HG03439 (cell line): ENCODE measurements around the gene RPP25L.

Source experiments
- ATAC-seq: cut with Tn5 transposase; IDR thresholded peaks from one replicate; pipeline ENCODE4 v1.9.1; 2021; ENCODE audit warnings: mild to moderate bottlenecking, moderate library complexity; ENCODE audit not compliant: unreplicated experiment

RPP25L gene

GRCh38 chr9:34612788-34613390, 992 bp upstream of the RPP25L start:
- no peak for ATAC-seq

GRCh38 chr9:34611251-34611810, 566 bp downstream of the RPP25L start:
- no peak for ATAC-seq

- ATAC-seq: no peak
These were observed 1.3 kb downstream of the RPP25L start for GRCh38 chr9:34610434-34611206.

GRCh38 chr9:34607331-34607730, 4.6 kb downstream of the RPP25L start:
- ATAC-seq: no peak

- ATAC-seq: no peak
These were observed 5.0 kb downstream of the RPP25L start for GRCh38 chr9:34606905-34607304.

GRCh38 chr9:34606190-34606589, 5.7 kb downstream of the RPP25L start:
- ATAC-seq: no peak

- peak; percentile 73 for ATAC-seq
These were observed 8.2 kb downstream of the RPP25L start for GRCh38 chr9:34603610-34604231.

GRCh38 chr9:34601937-34602573, 9.8 kb downstream of the RPP25L start:
- no peak for ATAC-seq

- no peak for ATAC-seq
These were observed 11.0 kb downstream of the RPP25L start for GRCh38 chr9:34600908-34601307.

- ATAC-seq: no peak
These were observed 12.4 kb downstream of the RPP25L start for GRCh38 chr9:34599546-34599945.

- no peak for ATAC-seq
These were observed 17.7 kb downstream of the RPP25L start for GRCh38 chr9:34594177-34594576.

GRCh38 chr9:34592895-34593601, 18.8 kb downstream of the RPP25L start:
- ATAC-seq: no peak

- ATAC-seq: no peak
These were observed 19.7 kb downstream of the RPP25L start for GRCh38 chr9:34591917-34592866.

- peak; percentile 67 for ATAC-seq
These were observed 20.5 kb downstream of the RPP25L start for GRCh38 chr9:34591248-34591916.

GRCh38 chr9:34590381-34591247, 21.3 kb downstream of the RPP25L start:
- ATAC-seq: no peak

- ATAC-seq: no peak
These were observed 22.1 kb downstream of the RPP25L start, which contains the start of gene CNTFR for GRCh38 chr9:34589636-34590380. Gene CNTFR, minus strand, starts transcription at chr9:34589724. Its CDS starts 20,743 bp downstream, at chr9:34568981.
